IPS DF 6.9 (cell line): Measurements from ENCODE around the gene KCNK2.
"Not testable (repeated sequence)": the region's sequence is repeated elsewhere in the genome, so short reads cannot be mapped to it uniquely, and the experiment has no call there.

Experiments
- DNase-seq: peaks from one replicate; pipeline ENCODE4 v3.0.0-alpha.2; 2013; ENCODE audit warnings: low read depth, low spot score
- H3K27ac ChIP-seq: one replicate; pipeline ENCODE4 v1.5.1; 2013; ENCODE audit warnings: low read length, control low read depth
- H3K27me3 ChIP-seq: 2 replicates; pipeline ENCODE4 v1.6.1; 2013; ENCODE audit warnings: mild to moderate bottlenecking, low read length; ENCODE audit not compliant: control insufficient read depth, insufficient read depth
- H3K36me3 ChIP-seq: 2 replicates; pipeline ENCODE4 v1.6.1; 2013; ENCODE audit warnings: low read length; ENCODE audit not compliant: control insufficient read depth, insufficient read depth
- H3K4me1 ChIP-seq: 2 replicates; pipeline ENCODE4 v1.6.1; 2013; ENCODE audit warnings: low read length; ENCODE audit not compliant: control insufficient read depth, insufficient read depth
- H3K4me3 ChIP-seq: 2 replicates; pipeline ENCODE4 v1.5.1; 2013; ENCODE audit warnings: mild to moderate bottlenecking, low read length
- H3K9me3 ChIP-seq: 2 replicates; pipeline ENCODE4 v1.6.1; 2013; ENCODE audit warnings: low read length, inconsistent platforms; ENCODE audit not compliant: control insufficient read depth, insufficient read depth
- WGBS: extraction: QIAGEN DNeasy Blood & Tissue Kit; methylation state at CpG from one replicate; pipeline ENCODE4 v1.1.7; 2013; ENCODE audit warnings: mixed read lengths, missing lambda C conversion rate; ENCODE audit not compliant: insufficient read length, insufficient coverage; 5-methylcytosine and 5-hydroxymethylcytosine counted together

KCNK2 gene

DNA sequence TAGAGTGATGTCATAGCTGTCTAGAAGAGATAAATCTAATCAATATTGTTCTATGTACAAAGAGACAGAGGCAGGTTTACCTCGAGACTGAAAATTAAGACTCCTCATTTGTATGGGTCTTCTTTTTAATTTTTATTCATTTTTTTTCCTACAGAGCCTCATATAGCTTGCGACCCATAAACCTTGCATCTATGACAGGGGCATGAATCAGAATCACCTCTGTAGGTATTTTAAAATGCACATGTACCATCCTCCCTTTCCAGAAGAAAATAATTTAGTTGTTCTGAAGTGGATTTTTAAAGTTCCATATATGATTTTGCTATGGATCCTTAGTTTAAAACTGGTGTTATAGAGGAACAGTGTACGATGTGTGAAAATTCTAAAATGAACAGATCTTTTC, 64.5 kb downstream of the KCNK2 start:
- no CpG with 5 or more reads among the region's 3 CpGs for WGBS

DNA sequence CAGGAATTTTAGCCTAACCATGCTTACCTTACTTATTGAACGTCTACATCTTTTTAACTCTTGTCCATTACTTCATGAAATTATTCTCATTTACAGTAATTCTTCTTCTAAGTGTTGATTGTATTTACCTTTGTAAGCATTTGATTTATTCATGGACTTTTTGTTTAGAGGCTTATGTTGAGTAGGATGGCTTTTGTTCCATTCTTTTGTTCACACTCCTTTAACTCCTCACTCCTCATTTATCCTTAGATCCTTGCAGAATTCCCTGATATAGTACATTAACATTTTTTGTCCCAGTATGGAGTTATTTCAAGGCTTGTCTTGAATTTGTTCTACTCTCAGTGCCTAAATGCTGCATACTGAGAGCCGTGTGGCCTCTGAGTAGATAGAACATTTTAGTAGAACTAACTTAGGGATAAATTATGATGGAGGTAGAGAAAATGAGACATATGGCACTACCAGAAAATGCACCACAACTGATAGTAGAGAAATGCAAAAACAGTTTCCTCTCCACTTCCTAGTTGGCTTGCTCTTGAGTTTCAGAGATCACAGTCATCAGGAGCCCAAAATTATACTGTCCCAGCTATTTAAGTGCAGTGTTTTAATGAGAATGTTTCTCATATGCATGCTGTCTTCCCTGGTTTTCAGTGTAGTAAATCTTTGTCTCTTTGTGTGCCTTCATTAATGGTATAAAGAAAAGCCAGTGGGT, 69.5 kb downstream of the KCNK2 start:
- H3K9me3 ChIP-seq: no peaks in the 10 kb centered on the region
- H3K4me1 ChIP-seq: no peaks in the 10 kb centered on the region; the same call in 1 of the 2 replicates
- H3K4me3 ChIP-seq: no peak overlapping the region
- no peaks in the 10 kb centered on the region for H3K36me3 ChIP-seq
- WGBS: no CpG with 5 or more reads among the region's 2 CpGs
- H3K27ac ChIP-seq: no peak overlapping the region
- H3K27me3 ChIP-seq: no peaks in the 10 kb centered on the region
- DNase-seq: no peak

More for the DNA sequence above, 64.5 kb downstream of the KCNK2 start:
- no peak overlapping the region for H3K4me3 ChIP-seq
- H3K27ac ChIP-seq: no peak overlapping the region
- H3K4me1 ChIP-seq: no peaks in the 10 kb centered on the region; the same call in 1 of the 2 replicates
- no peaks in the 10 kb centered on the region for H3K36me3 ChIP-seq
- DNase-seq: no peak
- H3K27me3 ChIP-seq: no peaks in the 10 kb centered on the region
- no peaks in the 10 kb centered on the region for H3K9me3 ChIP-seq

DNA sequence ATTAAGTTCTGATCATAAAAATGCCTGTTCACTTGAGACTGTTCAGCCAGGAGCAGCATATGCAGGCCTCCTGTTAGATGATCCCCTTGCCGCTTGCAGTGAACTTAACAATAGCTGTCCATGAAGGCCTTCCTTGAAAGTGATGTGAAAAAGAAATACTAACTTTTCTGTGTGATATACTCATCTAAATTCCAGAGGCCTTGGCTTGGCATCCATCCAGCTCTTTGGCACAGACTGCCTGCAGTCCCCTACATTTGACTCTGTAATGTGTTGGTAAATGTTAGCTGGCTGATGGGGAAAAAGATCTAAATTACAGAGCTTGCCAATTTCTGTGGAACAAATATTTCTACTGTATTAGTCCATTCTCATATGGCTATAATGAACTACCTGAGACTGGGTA, 73.7 kb downstream of the KCNK2 start:
- Histone ChIP-seq H3K36me3 (no peaks in the 10 kb centered on the region), H3K4me1 (no peaks in the 10 kb centered on the region; the same call in 1 of the 2 replicates), H3K27me3 (no peaks in the 10 kb centered on the region), H3K4me3 (no peak overlapping the region), H3K27ac (no peak overlapping the region), H3K9me3 (no peaks in the 10 kb centered on the region)
- WGBS: no CpG with 5 or more reads among the region's 1 CpG
- no peak for DNase-seq

DNA sequence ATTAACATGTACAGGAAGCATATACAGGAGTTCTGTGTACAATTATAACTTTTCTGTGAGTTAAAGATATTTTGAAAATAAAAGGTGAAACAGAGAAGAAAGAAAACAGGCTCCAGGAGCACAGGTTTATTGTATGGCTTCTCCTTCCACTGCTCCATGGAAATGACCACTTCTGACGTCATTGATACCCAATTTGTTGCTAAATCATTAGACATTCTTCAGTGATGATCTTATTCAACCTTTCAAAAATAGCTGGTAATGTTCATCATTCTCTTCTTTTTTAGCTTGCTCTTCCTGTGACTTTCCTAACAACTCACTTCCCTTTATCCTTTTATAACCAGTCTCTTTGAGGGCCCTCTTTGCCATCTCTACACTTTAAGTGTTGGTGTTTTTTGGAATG, 77.8 kb downstream of the KCNK2 start:
- Histone ChIP-seq H3K36me3 (no peaks in the 10 kb centered on the region), H3K9me3 (no peaks in the 10 kb centered on the region), H3K4me3 (no peak overlapping the region), H3K4me1 (no peaks in the 10 kb centered on the region), H3K27ac (no peak overlapping the region), H3K27me3 (no peaks in the 10 kb centered on the region)
- no peak for DNase-seq
- WGBS: no CpG with 5 or more reads among the region's 1 CpG

DNA sequence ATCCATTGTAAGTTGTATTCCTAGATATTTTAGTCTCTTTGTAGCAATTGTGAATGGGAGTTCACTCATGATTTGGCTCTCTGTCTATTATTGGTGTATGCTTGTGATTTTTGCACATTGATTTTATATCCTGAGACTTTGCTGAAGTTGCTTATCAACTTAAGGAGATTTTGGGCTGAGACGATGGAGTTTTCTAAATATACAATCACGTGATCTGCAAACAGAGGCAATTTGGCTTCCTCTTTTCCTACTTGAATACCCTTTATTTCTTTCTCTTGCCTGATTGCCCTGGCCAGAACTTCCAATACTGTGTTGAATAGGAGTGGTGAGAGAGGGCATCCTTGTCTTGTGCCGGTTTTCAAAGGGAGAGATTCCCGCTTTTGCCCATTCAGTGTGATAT, 80.6 kb downstream of the KCNK2 start:
- not testable (repeated sequence) for H3K27ac ChIP-seq, H3K36me3 ChIP-seq, H3K27me3 ChIP-seq, DNase-seq, H3K9me3 ChIP-seq, H3K4me3 ChIP-seq, H3K4me1 ChIP-seq
- no CpG with 5 or more reads among the region's 4 CpGs for WGBS

DNA sequence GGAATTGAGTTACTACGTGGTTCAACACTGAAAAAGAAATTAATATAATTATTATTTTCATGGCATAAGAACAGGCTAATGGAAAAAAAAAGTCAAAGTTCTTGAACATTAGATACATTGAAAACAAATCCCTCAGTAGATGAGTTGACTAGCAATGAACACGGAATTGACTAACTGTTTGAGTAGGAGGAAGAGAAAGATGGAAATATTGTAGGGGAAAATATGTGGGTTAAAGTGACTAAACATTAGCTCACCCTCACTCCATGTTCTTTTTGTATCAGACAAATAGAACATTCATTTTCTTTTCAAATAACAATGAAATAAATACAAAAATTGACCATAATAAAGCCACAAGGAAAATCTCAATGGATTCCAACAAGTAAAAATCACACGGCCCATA, 84.3 kb downstream of the KCNK2 start:
- H3K9me3 ChIP-seq: no peaks in the 10 kb centered on the region
- no peaks in the 10 kb centered on the region for H3K4me1 ChIP-seq
- DNase-seq: no peak
- no peaks in the 10 kb centered on the region for H3K36me3 ChIP-seq
- no peak overlapping the region for H3K4me3 ChIP-seq
- no CpG with 5 or more reads among the region's 3 CpGs for WGBS
- H3K27ac ChIP-seq: no peak overlapping the region
- no peaks in the 10 kb centered on the region for H3K27me3 ChIP-seq

DNA sequence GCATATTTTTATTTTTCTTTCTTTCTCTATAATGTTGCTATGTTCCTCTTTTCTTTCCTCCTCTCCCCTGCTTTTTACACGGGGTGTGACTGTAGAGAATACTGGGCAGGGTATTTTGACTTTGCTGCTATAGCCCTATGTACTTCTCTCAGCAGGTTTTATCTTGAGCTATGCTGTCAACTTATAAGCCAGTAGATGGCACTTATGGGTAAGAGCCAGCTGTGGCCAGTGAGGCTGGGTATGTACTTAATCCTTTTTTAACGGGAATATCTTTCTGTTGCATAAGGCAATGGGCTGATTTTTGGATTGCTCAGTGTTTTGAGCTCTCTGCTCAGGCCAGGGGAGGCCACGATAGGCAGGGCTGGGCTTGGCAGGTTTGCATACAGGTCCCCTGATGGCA, 99.0 kb downstream of the KCNK2 start:
- Histone ChIP-seq H3K36me3 (no peaks in the 10 kb centered on the region), H3K9me3 (no peaks in the 10 kb centered on the region), H3K4me3 (no peak overlapping the region), H3K27ac (no peak overlapping the region), H3K4me1 (no peaks in the 10 kb centered on the region), H3K27me3 (no peaks in the 10 kb centered on the region)
- DNase-seq: no peak
- no CpG with 5 or more reads among the region's 3 CpGs for WGBS

DNA sequence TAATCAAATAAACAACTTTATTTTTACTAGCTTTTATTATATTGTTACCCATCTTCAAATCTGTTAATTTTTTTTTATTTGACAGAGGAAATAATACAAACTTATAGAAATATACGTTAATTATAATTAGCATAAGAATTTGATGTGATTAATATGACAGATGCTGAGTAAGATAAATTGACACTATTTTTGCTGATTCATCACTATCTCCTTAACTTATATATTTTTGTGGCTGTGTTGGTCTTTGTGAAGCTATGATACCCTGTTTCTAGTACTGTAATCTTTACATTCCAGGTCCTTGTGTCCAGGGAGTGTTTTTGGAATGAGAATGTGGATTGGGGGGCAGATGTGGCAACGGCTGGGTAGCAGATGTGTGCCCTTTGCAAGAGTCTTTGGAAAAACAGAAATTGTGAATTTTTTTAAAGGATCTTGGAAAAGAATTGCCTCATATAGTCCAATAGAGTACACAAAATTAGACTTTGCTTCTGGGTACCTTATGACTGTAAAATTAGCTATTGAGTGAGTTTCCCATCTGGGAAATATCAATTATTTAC, 102.6 kb downstream of the KCNK2 start:
- H3K36me3 ChIP-seq: no peaks in the 10 kb centered on the region
- H3K27ac ChIP-seq: no peak overlapping the region
- no peaks in the 10 kb centered on the region for H3K4me1 ChIP-seq
- H3K9me3 ChIP-seq: no peaks in the 10 kb centered on the region
- WGBS: no CpG with 5 or more reads among the region's 2 CpGs
- no peaks in the 10 kb centered on the region for H3K27me3 ChIP-seq
- DNase-seq: no peak
- no peak overlapping the region for H3K4me3 ChIP-seq

DNA sequence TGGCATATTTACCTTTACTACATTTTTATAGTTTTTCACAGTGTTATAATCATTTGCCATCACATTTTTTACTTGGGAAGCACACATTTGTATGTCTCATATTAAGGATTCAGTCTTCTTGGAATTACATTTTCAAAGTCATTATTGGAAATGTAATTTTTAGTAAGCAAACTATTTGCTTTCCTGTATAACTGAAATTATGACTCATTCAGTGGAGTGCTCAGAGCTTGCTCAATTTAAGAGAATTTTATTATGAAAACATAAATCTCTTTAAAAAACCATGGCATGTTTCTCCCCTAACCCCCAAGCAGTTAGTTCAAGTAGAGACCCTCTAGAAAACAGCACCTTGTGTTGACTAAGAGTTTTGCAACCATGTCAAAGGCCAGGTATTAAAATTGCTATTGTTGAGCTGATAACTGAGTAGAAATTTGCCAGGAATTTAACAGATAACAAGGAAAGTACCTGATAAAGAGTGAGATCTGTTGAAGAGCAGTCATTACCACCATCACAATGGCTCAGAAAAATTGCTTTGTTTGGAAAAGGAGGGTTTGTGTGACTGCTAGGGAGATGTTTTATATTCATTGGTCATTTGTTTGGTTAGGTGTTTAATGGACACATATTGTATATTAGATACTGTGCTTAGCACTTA, 105.9 kb downstream of the KCNK2 start:
- no peaks in the 10 kb centered on the region for H3K4me1 ChIP-seq
- H3K27ac ChIP-seq: no peak overlapping the region
- no peaks in the 10 kb centered on the region for H3K9me3 ChIP-seq
- H3K27me3 ChIP-seq: no peaks in the 10 kb centered on the region
- DNase-seq: no peak
- no peaks in the 10 kb centered on the region for H3K36me3 ChIP-seq
- H3K4me3 ChIP-seq: no peak overlapping the region

DNA sequence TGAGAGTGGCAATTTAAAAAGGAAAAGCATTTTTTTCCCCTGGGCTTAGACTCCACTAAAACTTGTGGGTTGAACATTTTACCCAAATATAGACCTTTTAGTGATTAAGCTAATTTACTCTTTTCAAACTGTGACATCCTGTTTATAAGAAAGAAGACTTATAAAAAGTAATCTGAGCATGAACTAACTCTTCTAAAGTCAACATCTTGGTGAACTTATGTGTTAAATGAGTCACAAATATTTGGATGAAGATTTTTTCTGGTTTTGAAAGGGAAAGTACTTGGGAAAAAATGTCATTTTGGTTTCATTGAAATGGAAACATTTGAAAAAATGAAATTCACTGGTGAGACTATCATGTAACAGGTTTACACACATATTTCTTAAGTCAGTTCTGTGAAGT, 109.8 kb downstream of the KCNK2 start:
- Histone ChIP-seq H3K4me1 (no peaks in the 10 kb centered on the region), H3K27me3 (no peaks in the 10 kb centered on the region), H3K9me3 (no peaks in the 10 kb centered on the region), H3K27ac (no peak overlapping the region), H3K36me3 (no peaks in the 10 kb centered on the region), H3K4me3 (no peak overlapping the region)
- DNase-seq: no peak

DNA sequence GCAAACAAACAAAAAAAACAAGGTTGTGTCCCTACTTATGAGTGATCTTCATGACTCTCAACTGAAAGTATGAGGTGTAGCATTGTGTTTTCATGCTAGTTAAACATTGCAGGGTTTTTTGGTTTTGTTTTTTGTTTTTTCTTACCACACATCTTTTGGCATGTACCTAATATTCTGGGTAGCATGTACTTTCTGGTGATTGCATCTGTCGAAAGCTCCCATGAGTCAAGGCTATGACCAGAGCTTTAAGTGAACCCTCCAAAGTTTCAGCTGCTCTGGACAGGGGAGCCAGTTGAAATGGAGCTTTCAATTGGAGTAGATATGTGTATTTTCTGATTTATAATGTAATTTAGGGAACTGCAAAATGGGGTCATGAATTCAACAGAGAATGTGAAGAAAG, 115.5 kb downstream of the KCNK2 start:
- H3K27me3 ChIP-seq: no peaks in the 10 kb centered on the region
- H3K9me3 ChIP-seq: no peaks in the 10 kb centered on the region
- no peaks in the 10 kb centered on the region for H3K36me3 ChIP-seq
- no peaks in the 10 kb centered on the region for H3K4me1 ChIP-seq
- no peak overlapping the region for H3K4me3 ChIP-seq
- no peak overlapping the region for H3K27ac ChIP-seq
- DNase-seq: no peak
- WGBS: no CpG with 5 or more reads among the region's 1 CpG
